Measurements from ENCODE around the gene TVP23C. TPM values are rescaled to one million over a fixed set of nuclear protein-coding genes. Genes with fewer than 3 reads are reported as not detected.

Gene TVP23C
- total and polyA plus RNA-seq, 2 experiments from 2014 or later = 10.4 to 31.7 TPM

GRCh38 chr17:15492791-15493692, 70.2 kb downstream of the TVP23C start:
- Histone ChIP-seq H3K27ac (ENCODE audit: low read depth) (peak overlapping the region; percentile 74; the same call in 1 of the 2 replicates), H3K4me1 (ENCODE audit: insufficient read depth) (peaks cover 25% of the 10 kb centered on the region), H2AFZ (no peak overlapping the region), H4K20me1 (replicated peaks; ENCODE audit: insufficient read depth) (no peaks in the 10 kb centered on the region), H3K4me3 (no peak overlapping the region), H3F3A (replicated peaks; ENCODE audit: low read depth) (peaks cover 7% of the 10 kb centered on the region; the same call in 1 of the 2 replicates), H3K9me2 (ENCODE audit: insufficient read depth) (no peaks in the 10 kb centered on the region), H3K79me2 (replicated peaks; ENCODE audit: insufficient read depth) (no peaks in the 10 kb centered on the region), H3K27me3 (ENCODE audit: insufficient read depth) (no peaks in the 10 kb centered on the region), H3K4me2 (0 out of 2 replicates have a peak overlapping the region, but pooled peaks have one; percentile 30), H3K36me3 (ENCODE audit: insufficient read depth) (peaks cover under 1% of the 10 kb centered on the region; the same call in 1 of the 2 replicates)
- peaks cover 32% of the 10 kb centered on the region for H3K4me1 Mint-ChIP-seq
- TF ChIP-seq ZNF114 (CRISPR knock-in tag; IDR thresholded peaks at IDR 0.05) = no peak
- no peak for TF ChIP-seq STAT1 (IDR thresholded peaks at IDR 0.05; ENCODE audit: unreplicated experiment)
- no peak for TF ChIP-seq POLR2AphosphoS5 (IDR thresholded peaks at IDR 0.05; ENCODE audit: low read depth)
- TF ChIP-seq ZNF462 (CRISPR knock-in tag; IDR thresholded peaks at IDR 0.05) = no peak
- no peak for TF ChIP-seq NANOG (IDR thresholded peaks at IDR 0.05; ENCODE audit: borderline replicate concordance)
- TF ChIP-seq EZH2phosphoT487 (IDR thresholded peaks at IDR 0.05; ENCODE audit: unreplicated experiment) = no peak
- no peak for TF ChIP-seq CREB1 (CRISPR knock-in tag; IDR thresholded peaks at IDR 0.05; ENCODE audit: low read depth)
- TF ChIP-seq, protein P1, sequence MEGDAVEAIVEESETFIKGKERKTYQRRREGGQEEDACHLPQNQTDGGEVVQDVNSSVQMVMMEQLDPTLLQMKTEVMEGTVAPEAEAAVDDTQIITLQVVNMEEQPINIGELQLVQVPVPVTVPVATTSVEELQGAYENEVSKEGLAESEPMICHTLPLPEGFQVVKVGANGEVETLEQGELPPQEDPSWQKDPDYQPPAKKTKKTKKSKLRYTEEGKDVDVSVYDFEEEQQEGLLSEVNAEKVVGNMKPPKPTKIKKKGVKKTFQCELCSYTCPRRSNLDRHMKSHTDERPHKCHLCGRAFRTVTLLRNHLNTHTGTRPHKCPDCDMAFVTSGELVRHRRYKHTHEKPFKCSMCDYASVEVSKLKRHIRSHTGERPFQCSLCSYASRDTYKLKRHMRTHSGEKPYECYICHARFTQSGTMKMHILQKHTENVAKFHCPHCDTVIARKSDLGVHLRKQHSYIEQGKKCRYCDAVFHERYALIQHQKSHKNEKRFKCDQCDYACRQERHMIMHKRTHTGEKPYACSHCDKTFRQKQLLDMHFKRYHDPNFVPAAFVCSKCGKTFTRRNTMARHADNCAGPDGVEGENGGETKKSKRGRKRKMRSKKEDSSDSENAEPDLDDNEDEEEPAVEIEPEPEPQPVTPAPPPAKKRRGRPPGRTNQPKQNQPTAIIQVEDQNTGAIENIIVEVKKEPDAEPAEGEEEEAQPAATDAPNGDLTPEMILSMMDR (conservative IDR thresholded peaks at IDR 0.05; ENCODE audit: low read depth in 2 of 2) = no peak
- no peak for TF ChIP-seq JUNB (IDR thresholded peaks at IDR 0.05; ENCODE audit: unreplicated experiment)
- no peak for TF ChIP-seq ZNF331 (CRISPR knock-in tag; IDR thresholded peaks at IDR 0.05; ENCODE audit: low read depth)
- TF ChIP-seq EZH2 (IDR thresholded peaks at IDR 0.05; ENCODE audit: low read depth, unreplicated experiment) = no peak
- TF ChIP-seq REST (IDR thresholded peaks at IDR 0.05; ENCODE audit: unreplicated experiment) = no peak
- TF ChIP-seq, protein P2, sequence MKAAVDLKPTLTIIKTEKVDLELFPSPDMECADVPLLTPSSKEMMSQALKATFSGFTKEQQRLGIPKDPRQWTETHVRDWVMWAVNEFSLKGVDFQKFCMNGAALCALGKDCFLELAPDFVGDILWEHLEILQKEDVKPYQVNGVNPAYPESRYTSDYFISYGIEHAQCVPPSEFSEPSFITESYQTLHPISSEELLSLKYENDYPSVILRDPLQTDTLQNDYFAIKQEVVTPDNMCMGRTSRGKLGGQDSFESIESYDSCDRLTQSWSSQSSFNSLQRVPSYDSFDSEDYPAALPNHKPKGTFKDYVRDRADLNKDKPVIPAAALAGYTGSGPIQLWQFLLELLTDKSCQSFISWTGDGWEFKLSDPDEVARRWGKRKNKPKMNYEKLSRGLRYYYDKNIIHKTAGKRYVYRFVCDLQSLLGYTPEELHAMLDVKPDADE (IDR thresholded peaks at IDR 0.05) = no peak
- H3K27ac Mint-ChIP-seq = no peak overlapping the region
- H3K4me3 Mint-ChIP-seq = no peak overlapping the region
- peaks cover 6% of the 10 kb centered on the region; the same call in 1 of the 3 replicates for H3K9me3 Mint-ChIP-seq
- peaks cover 20% of the 10 kb centered on the region for H3K27me3 Mint-ChIP-seq (ENCODE audit: insufficient read depth, low read depth, poor library complexity)
- DNase-seq (ENCODE audit: low spot score) (peak; percentile 31), ATAC-seq (no peak; the same call in 2 of the 3 replicates)
- H3K36me3 Mint-ChIP-seq (ENCODE audit: low read depth) = peaks cover 61% of the 10 kb centered on the region
